Coronary artery (tissue), 2 donors: Measurements from ENCODE around the gene TSPAN11.

Experiments used
- DNase-seq: peaks from one replicate; pipeline ENCODE4 v3.0.0-alpha.2; 2017; ENCODE audit warnings: low spot score
- H3K27ac ChIP-seq, 2 donors: fragments of 200-600 bp; sonication (generic); one replicate each; pipeline ENCODE4 v1.5.1; 2016 to 2019
- H3K4me3 ChIP-seq: fragments of 200-600 bp; sonication (generic); 2 replicates; pipeline ENCODE4 v1.5.1; 2016; ENCODE audit warnings: mild to moderate bottlenecking, moderate library complexity
- TF ChIP-seq, protein P1 (sequence below): fragments of 200-600 bp; sonication (generic); IDR thresholded peaks from one replicate; pipeline ENCODE4 v1.5.1; 2019; ENCODE audit warnings: antibody characterized with exemption

TSPAN11 gene

DNA sequence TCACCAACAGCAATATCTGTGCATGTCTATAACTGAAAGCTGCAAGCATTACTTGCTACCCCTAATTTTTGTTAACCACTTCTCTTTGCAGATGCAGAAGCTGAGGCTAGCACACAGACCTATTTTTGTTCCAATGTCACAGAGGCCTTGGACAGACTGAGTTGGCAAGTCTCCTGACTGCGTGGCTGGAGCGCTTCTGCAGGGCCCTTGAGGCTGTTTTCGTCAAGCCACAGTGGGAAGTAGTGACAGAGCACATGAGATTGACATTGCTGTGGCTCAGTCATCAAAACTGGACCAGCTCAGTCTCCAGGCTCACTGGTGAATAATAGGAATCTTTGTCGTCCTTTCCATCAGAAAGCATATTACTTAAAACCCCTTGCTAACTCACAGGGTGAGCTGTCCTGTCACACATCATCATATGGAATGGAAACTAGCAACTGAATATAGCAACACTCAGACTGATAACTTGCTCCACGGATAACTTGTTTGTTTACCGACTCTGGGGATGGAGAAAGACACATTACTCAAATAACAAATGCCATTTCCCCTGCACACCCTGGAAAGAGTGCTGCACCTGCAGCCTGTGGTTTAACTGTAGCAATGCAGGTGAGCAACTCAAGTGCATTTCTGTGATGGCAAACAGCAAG lies 103.5 kb downstream of the TSPAN11 start:
- TF ChIP-seq, protein P1, sequence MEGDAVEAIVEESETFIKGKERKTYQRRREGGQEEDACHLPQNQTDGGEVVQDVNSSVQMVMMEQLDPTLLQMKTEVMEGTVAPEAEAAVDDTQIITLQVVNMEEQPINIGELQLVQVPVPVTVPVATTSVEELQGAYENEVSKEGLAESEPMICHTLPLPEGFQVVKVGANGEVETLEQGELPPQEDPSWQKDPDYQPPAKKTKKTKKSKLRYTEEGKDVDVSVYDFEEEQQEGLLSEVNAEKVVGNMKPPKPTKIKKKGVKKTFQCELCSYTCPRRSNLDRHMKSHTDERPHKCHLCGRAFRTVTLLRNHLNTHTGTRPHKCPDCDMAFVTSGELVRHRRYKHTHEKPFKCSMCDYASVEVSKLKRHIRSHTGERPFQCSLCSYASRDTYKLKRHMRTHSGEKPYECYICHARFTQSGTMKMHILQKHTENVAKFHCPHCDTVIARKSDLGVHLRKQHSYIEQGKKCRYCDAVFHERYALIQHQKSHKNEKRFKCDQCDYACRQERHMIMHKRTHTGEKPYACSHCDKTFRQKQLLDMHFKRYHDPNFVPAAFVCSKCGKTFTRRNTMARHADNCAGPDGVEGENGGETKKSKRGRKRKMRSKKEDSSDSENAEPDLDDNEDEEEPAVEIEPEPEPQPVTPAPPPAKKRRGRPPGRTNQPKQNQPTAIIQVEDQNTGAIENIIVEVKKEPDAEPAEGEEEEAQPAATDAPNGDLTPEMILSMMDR, result no peak
- Histone ChIP-seq H3K27ac (no peak overlapping the region), H3K4me3 (no peak overlapping the region)
- DNase-seq, result no peak

DNA sequence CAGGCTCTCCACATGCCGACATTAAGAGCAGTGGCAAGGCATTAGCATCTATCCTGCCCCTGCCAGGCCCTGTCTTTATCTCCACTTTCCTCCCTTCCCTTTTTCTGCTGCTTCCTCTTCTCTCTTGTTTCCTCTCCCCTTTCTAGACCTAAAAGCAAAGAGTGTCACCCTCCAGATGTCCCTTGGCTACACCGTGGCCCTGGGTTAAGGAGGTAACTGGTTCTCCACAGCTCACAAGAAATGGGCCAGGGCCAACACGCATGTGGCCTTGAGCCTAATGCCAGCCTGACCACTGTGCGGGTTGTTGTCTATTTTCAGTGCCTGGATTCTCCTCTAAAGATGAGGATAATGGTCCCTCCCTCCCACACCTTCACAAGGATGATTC lies 105.4 kb downstream of the TSPAN11 start:
- no peak for DNase-seq
- TF ChIP-seq, protein P1, result no peak
- H3K27ac ChIP-seq, result no peak overlapping the region

DNA sequence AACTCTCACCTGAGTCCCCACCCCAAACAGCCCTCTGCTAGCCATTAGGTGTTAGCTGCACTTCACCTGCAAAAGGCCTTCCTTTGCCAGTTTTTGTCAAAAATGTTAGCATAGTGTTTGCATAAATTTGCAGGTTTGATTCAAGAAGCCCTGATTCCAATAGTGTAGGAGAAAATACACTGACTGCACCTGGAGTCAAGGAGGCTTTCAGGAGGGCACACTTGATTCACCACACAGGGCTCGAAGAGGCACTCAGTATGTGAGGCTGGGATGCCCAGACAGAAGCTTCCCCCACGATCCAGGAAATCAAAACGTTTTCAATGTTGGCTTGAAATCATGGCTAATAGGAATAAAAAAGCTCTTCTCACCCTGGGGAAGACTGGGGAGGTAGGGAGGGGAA lies 106.6 kb downstream of the TSPAN11 start:
- DNase-seq, result no peak
- H3K27ac ChIP-seq, result no peak overlapping the region
- TF ChIP-seq, protein P1, result no peak
- no peak overlapping the region for H3K4me3 ChIP-seq

More for the DNA sequence above, 105.4 kb downstream of the TSPAN11 start:
- no peak overlapping the region for H3K4me3 ChIP-seq

DNA sequence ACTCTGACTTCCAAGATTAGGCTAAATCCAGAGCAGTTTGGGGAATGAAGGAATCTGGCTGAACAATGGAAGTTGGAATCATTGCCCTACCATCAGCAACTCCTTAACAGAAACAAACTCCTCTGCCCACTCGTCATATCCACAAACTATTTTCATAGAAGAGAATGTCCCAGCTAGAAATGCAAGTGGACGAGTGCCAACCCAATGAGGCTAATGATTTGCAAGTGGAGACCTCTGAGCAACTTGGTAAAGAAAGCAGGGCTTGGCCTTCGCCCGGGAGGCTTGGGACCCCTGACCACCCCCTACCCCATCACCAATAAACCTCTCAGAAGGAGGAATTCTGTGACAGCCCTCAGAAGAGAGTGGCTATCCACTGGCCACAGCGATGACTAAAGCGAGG lies 107.1 kb downstream of the TSPAN11 start:
- TF ChIP-seq, protein P1, result no peak
- Histone ChIP-seq H3K4me3 (no peak overlapping the region), H3K27ac (no peak overlapping the region)
- DNase-seq, result no peak

DNA sequence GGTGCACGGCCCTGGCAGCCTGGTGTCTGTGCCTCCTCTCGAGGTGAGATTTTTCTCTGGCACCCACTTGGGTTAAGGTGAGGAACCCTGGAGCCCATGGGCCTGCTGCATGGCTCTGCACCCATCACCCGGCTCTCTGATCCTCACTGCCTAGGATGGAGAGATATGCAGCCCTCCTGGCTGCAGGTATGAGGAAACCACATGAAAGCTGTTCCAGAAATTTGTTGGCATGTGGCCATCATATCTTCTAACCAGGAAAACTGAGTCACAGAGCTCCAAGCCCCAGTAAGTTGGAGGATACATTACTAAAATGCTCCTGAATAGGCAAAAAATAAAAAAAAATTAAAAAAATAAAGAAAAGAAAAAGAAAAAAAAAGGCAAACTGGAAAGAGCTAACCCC lies 107.8 kb downstream of the TSPAN11 start:
- Histone ChIP-seq H3K27ac (no peak overlapping the region), H3K4me3 (no peak overlapping the region)
- no peak for DNase-seq
- TF ChIP-seq, protein P1, result no peak

DNA sequence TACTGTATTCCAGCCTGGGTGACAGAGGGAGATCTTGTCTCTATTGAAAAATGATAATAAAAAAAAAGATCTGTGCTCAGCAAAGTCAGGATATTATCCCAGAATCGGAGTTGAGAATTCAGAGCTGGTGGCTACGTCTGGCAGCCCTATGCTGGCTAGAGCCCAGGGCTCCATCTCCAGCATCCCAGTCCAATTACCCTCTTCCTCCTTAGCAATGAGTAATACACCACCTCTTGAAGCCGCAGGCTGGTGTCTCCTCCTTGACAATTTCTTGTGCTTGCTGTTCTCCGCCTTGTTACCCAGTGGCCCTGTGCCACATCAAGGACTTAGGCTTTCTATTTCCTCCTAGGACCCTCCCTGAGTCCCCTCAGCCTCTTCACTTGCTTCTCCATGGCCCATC lies 108.7 kb downstream of the TSPAN11 start:
- DNase-seq, result no peak
- H3K4me3 ChIP-seq, result no peak overlapping the region
- no peak overlapping the region for H3K27ac ChIP-seq
- TF ChIP-seq, protein P1, result no peak

DNA sequence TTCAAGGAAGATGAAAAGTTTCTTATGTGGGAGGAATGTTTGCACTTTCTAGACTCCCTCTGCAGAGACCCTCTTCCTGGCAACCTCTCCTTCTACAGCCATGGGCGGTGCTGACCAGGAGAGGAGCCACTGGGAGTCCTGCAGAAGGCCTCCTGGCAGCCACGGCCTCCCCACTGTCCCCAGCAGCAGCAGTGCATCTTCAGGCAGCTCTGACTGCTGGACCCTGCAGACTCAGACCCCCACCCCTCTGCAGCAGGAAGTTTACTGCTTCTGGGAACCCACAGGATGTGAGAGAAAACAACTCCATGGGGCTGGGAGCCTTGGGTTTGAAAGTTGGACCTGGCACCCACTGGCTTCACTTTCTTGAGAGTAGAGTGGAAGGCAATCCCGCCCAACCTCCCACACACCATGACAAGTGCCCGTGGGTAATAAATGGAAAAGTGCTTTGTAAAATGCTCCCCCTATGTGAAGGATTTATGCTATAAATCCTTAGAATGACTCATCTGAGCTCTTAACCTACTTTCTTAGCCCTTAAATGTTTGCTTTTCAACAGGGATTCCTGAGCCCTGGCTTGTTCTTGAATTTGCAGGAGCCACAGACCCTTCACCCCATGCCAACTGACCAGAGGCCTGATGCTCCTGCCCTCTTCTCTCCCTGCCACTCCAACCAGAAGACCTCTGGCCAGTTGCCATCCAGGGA lies 109.6 kb downstream of the TSPAN11 start:
- TF ChIP-seq, protein P1, result no peak
- H3K27ac ChIP-seq, result no peak overlapping the region
- DNase-seq, result no peak
- H3K4me3 ChIP-seq, result no peak overlapping the region
